NCI-H524 (cell line): ENCODE results near the gene UST.
A peak's percentile ranks its signal among the peaks of the same experiment; 100 is the strongest.
"Not testable (repeated sequence)": the region's sequence is repeated elsewhere in the genome, so short reads cannot be mapped to it uniquely, and the experiment has no call there.

Experiments
- DNase-seq, 2 experiments: peaks; one replicate each; lab custom pipeline; 2025; lab: John Stamatoyannopoulos, UW

UST gene

DNA sequence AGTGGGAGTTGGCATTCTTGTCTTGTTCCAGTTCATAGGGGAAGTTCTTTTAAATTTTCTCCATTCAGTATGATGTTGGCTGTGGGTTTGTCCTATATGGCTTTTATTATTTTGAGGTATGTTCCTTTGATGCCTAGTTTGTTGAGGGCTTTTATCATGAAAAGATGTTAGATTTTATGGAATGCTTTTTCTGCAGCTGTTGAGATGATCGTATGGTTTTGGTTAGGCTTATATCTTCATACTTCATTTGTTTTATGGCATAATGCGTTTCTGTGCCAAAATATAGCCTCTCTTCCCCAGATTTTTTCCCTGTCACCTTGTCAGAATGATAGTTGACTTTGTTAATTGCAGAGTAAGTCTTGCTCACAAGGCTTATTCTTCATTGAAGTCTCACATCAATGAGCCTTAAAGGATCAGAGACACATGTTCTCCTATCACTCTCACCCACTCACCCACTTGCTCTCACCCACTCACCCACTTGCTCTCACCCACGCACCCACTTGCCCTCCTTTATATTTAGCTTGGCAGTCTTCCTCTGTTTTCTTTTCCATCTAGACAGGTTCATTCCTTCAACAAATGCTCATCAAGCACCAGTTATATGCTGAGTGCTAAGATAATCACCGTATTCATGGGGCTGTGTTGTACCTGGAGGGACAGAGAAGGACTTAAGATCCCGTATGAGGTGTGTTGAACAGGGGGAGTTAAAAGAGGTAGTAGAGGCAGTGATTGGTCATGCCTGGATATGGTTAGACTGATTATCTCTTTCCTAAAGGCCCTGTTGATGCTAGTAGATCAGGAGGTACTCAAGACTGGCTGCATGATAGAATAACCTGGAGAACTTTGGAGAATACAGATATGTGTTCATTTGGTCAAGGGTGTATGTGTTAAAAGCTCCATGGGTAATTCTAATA is 19.3 kb downstream of the UST start:
- DNase-seq: no peak

DNA sequence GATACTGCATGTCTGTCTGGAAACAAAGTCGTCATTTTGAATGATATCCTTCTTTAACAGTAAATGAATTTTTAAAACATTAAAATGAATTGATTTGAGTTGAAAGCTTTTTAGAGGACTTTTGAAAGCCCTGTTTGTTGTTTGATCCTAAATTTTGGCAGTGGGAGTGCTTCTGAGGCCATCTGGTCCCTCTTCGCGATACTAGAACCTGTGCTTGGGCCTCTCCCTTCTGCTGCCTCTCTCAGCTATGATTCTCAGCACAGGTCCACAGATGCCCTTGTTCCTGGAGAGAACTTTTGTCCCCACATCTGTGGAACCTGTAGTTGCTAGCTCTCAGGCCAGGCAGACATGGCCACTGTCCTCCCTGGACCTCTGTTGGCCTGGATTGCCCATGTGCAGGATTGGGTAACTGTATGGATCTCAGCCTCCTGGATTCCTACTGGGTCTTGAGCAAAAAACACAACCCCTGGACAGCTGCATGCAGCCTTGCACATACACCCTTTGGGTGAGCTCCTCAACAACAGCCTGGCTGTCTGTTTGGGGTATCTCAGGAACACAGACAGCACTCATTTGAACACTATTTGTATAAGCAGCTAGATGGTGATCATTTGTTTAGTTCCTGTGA is 21.9 kb downstream of the UST start:
- DNase-seq: peak in 1 of 2 experiments; percentile 35

DNA sequence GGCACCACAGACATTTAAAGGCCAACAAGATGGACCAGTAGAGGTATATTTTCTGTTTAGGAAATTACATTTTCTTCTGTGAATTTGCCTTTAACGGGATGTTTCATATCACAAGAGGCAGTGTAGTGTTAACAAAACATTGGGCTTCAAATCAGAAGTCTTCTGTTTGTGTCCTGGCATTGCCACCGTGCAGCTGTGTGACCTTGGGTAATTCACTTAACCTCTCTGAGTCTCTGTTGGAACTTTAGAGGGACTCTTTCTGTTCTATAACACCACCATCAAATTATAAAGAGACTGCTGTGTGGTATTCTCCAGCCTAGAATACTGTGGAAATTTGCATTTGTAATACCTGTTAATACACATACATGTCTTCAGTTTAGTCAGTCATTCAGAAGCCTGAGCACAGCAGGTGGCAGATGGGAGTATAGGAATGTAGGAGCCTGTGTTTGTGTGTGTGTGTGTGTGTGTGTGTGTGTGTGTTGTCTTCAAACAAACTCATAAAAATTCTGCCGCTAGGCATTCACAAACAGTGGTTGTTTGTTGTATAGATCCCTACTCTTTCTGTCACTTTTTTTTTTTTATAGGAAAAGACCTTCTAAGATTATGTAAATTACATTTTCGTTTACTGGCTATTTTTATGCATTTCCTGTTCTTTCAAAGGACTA is 22.6 kb downstream of the UST start:
- no peak for DNase-seq

DNA sequence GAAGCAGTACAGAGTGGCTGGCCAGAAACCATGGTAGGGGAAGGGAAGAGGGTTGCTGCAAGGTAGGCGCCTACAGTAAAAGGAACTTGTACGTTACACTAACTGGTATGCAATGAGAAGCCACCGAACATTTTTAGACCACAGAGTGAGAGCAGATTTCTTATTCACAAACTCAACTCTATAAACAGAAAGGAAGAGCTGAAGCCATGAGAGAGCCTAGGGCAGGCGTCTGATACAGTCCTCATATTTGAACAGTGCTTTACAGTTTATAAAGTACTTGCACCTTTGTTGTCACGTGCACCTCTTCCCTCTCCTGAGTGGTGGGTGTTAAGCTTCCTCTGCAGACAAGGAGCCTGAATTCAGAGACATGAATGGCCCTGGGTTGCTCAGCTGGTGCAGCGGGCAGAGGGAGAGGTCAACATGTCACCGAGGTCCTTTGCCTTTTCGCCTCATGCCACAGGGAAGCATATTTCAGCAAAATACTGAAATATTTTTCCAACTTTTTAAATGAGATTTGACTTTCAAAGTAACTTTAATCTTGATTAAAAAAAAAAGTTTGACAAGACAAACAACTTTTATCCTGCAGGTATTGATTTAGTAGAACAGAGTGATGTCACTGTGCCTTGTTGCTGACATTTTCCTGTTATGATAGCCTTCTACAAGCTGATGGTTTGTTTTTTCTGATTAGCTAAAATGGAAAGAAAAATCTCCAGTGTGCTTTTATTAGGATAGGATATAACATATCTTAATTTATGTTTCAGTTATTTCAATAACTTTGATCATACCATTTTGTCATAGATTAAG is 23.8 kb downstream of the UST start:
- DNase-seq: no peak

DNA sequence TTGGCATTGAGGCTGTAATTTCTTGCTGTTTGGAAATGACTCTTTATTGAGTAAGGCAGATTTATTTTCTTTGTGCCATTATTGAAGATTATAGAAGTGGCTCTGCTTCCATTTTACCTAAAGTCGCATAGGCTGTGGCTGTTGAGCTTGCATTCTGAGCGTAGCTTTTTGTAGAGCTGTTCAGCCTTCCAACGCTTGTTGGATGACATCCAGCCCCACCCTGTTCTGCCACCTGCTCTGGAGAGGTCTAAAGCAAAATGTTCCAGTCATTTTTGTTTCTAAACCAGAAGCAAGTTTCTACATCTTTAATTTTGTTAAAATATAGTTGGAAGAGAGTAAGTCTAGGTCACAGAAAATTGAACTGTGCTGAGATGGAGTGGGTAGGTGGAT is 24.4 kb downstream of the UST start:
- no peak for DNase-seq

DNA sequence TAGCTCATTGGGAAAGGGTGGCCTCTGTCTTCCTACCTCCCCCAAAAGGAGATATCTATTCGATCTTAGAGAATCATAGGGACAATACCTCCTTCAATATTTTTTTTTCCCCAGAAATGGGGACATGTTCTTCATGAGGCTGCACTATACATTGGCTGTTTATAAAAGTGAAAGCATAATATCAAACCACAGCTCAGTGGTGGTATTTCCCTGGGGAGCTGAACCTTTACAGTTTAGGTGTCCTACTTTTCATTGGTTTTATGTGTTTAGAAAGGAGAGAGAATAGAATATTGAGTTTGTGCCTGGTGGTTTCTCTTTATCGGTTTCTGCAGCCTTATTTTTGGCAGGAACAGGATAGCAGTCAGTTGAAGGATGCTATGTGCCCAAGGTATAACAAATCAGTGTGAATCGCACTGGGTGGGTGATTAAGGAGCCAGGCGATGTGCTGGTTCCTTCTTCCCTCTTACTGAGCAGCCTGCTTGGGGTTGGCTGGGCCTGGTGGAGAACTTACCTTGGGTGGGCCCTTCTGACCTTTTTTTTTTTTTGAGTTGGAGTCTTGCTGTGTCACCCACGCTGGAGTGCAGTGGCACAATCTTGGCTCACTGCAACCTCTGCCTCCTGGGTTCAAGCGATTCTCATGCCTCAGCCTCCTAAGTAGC is 25.2 kb downstream of the UST start:
- DNase-seq: no peak

DNA sequence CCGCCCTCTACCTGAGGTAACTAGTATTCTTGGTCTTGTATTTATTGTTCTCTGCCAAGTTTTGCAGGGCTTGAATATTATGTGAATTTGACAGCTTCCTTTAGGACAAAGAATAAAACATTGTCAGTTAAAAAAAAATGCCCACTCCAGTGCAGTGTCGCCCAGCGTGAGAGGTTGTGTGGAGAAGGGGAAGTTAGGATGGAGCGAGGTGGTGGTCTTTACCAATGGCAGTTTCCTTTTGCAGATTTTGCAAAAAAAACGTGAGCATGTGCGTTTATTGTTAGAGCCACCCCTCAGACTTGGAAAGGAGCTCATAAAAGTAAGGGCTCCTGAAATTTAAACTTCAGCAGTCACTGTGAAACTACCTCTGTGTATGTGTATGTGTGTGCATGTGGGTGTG is 28.3 kb downstream of the UST start:
- DNase-seq: no peak

DNA sequence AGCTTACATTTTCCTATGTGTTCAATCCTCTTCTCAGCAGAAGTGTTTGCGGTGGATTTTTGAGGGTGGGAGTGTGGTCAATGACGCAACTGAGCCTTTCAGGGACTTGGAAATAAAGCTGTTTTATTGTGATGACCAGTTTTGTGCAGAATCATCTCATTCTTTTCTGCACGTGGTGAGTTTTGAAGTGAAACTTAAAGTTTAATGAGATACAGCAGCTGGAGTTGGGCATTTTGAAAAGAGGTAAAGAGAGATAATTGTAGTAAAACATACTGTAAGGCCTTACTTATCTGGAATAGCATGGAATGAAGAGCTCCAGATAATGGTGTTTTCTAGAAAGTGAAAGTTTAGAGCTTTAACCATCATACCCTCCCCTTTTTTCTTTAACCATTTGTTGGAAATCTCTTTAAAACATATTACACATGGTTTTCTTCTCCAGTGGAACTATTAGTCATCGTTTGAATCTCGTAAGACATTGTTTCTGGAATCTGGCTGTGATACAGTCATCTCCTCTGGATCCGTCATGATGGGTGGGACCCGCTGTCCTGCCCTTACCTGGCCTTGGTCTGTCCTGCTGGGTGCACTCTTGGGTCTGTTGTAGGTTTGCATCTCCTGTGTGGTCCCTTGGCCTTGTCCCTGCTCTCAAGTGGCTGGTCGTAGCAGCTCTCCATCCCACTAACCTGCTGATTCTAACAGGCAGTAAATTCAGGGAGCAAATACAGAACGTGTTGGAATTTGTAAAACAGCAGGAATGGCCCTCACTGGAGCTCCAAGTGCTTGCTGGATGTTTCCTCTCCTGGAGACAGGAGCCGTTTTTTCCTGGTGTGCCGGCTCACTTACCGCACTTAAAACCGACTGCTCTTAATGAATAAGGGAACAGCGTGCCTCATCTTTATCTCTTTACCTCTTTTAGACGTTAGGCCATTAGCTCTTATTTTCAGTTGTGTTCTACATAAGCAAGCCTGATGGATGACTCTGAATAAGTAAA is 29.8 kb downstream of the UST start:
- no peak for DNase-seq

DNA sequence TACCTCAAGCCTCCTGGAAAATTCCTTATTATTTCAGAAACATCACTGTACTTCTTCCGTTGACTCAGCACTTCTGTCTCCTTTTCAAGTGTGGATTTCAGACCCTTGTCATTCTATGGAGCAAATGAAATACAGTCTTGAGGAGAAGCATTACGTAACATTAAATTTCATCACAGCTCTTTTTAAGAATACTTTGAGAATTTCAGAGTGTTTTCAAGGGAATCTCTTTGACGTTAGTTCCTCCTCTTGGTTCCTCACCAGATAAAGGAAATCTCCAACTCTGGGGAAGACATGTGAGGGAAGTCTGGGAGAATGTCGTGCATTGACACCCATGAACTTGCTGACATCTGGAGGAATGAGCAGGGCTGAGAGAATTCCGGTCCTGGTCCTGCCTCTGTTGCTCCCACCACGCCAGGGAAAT is 32.3 kb downstream of the UST start:
- DNase-seq: no peak

DNA sequence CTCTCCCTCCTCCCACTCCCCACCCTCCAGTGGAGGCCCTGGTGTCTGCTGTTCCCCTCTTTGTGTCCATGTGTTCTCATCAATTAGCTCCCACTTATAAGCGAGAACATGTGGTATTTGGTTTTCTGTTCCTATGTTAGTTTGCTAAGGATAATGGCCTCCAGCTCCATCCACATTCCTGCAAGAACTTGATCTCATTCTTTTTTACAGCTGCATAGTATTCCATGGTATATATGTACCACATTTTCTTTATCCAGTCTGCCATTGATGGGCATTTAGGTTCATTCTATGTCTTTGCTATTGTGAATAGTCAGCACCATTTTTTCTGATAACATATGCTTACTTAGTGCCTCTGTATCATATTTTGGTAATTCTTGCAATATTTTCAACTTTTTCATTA is 33.6 kb downstream of the UST start:
- DNase-seq: not testable (repeated sequence)

DNA sequence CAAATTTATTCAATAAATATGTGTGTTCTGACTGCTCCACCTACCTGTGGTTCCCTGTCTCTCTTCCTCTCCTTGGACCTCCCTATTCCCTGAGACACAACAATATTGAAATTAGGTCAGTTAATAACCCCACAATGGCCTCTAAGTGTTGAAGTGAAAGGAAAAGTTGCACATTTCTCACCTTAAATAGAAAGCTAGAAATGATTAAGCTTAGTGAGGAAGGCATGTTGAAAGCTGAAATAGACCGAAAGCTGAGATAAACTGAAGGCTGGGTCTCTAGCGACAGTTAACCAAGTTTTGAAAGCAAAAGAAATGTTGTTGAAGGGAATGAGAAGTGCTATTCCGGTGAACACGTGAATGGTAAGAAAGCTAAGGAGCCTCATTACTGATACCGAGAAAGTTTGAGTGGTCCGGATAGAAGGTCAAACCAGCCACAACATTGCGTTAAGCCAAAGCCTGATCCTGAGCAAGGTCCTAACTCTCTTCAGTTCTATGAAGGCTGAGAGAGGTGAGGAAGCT is 34.1 kb downstream of the UST start:
- DNase-seq: no peak

DNA sequence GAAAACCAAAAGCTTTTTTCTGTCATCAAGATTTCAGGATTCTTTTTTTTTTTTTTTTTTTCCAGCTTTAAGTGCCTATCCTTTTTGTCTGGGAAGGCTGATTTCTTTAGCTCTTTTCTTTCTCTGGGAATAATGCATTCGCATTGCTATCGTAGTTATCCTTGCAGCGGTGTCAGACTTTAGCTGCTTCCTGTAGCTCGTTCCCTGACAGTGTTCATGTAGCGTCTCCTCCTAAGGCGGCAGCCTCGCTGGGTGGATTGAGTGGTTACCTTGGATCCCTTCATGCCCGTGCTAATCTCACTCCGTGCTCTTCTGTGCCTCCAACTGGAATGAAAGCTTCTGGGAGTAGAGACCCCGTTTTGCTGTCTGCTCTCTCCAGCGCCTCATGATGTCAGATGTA is 43.1 kb downstream of the UST start:
- DNase-seq: no peak

DNA sequence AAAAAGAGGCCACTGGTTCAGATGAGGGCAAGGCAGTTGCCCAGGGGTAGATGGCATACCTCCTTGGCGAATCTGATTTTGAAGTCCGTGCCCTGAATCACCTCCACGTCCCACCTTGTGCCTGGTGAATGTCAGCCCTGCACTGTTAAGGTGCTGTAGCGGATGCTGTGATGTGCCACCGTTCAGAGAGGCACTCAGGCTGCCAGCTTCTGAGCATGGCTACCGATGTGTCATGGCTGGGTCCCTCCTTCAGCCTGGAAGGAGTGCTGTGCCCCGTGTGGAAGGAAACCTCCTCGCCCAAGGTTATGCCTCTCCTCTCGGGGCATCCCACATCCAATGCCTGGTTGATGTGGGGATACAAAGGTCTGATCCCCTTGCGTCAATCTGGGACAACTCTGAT is 43.6 kb downstream of the UST start:
- DNase-seq: no peak

DNA sequence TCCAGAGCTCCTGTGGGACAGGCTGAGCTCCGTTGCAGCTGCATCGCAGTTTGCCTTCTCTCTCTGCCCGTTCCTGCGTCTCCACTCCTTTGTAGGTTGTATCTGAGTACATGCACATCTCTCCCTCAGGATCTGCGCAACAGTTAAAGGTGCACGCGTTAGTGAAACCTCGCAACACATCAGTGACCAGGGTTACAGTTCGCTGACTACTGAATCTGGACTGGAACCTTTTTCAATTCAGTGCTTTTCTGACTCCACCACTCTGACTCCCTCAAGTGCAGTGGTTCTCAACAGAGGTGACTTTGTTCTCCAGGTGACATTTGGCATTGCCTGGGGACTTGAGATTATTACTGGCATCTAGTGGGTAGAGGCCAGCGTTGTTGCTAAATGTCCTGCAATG is 44.0 kb downstream of the UST start:
- no peak for DNase-seq

DNA sequence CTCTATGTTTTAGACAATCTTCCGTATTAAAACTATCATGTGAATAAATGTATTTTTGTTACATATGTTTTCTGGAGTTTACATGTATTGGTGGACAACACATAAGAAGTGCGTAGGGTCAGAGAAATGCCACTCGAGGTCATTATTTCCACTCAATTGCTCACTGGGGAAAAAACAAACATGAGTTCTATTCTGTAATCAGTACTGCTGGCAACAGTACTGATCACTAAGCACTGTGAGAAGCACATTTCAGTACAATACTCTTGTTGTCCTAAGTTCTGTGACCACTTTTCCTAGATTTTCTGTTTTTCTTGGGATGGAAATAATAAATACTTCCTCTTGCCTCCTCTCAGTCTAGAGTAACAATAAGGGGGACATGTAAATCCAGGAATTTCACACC is 44.5 kb downstream of the UST start:
- no peak for DNase-seq

DNA sequence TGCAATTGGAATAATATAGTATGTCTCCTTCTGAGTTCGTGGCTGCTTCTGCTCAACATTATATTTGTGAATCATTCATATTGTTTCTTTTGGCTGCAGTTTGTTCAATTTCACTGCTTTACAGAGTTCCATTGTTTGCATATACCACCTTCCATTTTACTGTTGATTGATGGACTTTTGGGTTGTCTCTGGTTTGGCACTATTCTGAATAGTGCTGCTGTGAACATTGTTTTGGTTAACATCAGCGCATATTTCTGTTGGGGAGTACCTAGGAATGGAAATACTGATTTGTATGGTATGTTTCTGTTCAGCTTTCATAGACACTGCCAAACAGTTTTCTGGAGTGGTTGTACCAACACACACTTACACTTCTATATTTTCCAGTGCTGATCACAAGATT is 46.9 kb downstream of the UST start:
- DNase-seq: no peak

DNA sequence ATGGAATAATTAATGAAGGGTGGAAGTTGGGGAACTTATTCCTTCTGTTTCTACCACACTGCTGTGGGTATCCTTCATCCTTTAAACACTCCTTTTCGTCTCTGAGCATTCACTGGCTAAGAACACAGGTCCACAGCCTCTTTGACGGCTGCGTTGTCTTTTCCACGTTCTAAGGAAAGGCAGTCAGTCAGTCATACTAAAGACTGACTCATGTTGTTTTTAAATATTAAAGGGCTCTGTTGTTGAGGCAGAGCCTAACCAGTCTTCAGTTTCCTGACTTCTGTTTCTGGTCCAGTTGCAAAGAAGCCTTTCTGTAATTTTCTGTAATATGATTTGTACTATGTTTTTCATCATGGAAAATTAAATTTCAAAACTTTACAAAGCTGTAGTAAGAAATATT is 48.0 kb downstream of the UST start:
- no peak for DNase-seq

DNA sequence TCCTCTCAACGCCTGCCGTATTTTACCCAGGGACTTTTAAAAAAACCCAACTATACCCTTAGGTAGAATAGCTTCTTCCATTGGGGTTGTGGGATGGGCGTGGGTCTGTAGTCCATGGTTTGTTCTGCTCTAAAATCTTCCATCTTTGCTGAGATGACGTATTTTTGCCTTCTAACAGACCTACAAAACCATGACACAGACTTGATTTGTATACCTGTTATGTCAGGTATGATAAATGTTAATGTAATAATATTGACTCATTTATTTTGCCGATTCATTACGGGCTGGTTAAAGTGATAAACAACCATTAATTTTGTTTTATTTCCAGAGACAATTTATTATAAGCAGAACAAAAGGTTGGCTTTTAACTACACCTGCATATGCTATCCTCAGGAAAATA is 48.7 kb downstream of the UST start:
- DNase-seq: no peak

DNA sequence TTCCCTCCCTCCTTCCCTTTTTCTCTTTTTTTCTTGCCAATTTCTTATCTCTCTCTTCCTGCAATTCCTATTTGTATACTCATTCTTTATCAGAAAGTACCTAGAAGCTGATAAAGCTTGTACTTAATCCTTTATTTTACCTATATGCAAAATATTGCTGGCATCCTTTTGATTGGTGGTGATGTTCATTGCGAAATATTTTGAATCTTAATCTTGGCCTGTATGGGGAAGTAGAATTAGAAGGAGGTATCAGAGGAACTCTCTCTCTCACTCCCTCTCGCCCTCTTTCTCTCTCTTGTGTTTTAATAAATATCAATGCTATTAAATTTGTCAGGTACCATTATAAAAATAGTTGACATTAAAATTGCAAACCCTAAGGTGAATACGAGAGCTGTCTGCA is 52.8 kb downstream of the UST start:
- no peak for DNase-seq

DNA sequence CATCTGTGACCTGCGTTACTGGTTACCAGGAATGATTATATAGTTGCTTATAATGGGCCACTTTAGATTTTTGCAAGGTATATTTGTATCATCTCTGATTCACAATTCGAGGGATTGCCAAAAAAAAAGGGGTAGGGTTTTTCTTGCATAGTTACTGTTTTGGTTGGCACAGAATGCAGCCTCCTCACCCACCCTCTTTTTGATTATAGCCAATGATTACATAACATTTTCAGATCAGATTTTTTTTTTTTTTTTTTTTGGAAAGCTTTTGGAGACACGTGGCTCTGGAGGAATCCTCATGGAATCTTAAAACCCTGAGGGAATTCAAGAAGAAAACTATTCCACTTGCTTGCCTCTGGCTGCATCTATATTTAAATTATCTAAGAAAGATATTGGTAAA is 53.7 kb downstream of the UST start:
- DNase-seq: no peak
